Measurements from ENCODE around the gene WWOX. TPM values are rescaled to one million over a fixed set of nuclear protein-coding genes. Genes with fewer than 3 reads are reported as not detected.

WWOX gene
- total RNA-seq, 6 donors from 2014 or later, result 18.7 to 167 (median 31.0) TPM

DNA sequence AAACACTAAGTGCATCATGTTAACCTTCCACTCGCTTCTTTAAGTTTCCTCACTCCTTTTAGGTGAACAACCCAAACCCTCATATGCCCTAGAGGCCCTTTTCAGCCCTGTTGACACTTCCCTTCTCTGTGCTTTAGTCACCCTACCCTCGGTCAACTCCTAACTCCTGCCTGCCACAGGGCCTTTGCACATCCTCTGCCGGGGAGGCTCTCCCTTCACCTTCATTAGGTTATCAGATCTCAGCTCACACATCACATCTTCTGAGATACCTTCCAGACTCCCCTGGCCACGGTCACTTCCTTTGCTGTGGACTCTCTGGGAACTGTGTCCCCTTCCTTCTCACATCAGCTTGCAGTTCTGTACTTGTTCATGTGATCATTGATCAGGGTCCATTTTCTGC is 926.7 kb downstream of the WWOX start:
- no peaks in the 10 kb centered on the region for H3K36me3 ChIP-seq
- H3K27me3 ChIP-seq, result no peaks in the 10 kb centered on the region
- 94 to 99% methylated on average over 4 of the region's 4 CpGs for WGBS, 2 donors
- H3K9me3 ChIP-seq, result no peaks in the 10 kb centered on the region
- H3K4me1 ChIP-seq, result no peaks in the 10 kb centered on the region
- no peak overlapping the region for H3K27ac ChIP-seq
- no peak for DNase-seq
- TF ChIP-seq, protein P1, sequence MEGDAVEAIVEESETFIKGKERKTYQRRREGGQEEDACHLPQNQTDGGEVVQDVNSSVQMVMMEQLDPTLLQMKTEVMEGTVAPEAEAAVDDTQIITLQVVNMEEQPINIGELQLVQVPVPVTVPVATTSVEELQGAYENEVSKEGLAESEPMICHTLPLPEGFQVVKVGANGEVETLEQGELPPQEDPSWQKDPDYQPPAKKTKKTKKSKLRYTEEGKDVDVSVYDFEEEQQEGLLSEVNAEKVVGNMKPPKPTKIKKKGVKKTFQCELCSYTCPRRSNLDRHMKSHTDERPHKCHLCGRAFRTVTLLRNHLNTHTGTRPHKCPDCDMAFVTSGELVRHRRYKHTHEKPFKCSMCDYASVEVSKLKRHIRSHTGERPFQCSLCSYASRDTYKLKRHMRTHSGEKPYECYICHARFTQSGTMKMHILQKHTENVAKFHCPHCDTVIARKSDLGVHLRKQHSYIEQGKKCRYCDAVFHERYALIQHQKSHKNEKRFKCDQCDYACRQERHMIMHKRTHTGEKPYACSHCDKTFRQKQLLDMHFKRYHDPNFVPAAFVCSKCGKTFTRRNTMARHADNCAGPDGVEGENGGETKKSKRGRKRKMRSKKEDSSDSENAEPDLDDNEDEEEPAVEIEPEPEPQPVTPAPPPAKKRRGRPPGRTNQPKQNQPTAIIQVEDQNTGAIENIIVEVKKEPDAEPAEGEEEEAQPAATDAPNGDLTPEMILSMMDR (IDR thresholded peaks at IDR 0.05), result no peak
- no peak overlapping the region for H3K4me3 ChIP-seq
- no peak for ATAC-seq (ENCODE audit: low FRiP score in 2 of 2)

DNA sequence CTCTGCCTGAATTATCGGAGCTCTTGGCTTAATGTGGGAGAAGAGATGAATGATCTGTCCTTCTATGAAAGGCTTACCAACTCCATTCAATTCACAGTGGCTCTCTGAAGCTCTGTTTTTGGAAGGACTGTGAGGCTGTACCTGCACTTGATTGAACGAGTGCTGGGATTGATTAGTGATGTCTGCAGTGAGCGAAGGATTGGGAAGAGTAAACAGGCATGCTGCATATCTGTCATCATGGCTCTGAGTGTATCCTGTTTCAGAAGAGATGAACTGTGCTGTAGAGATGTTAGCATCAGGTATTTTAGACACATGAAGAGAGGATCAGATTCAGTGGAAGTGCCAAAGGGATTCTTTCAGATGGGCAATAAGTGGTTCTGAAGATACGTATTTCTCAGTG is 937.1 kb downstream of the WWOX start:
- no peaks in the 10 kb centered on the region for H3K36me3 ChIP-seq
- 94 to 100% methylated on average over 4 of the region's 4 CpGs for WGBS, 2 donors
- TF ChIP-seq, protein P1 (IDR thresholded peaks at IDR 0.05), result no peak
- no peak for TF ChIP-seq POLR2A (IDR thresholded peaks at IDR 0.05)
- no peak for TF ChIP-seq POLR2AphosphoS5 (IDR thresholded peaks at IDR 0.05)
- no peak for TF ChIP-seq EP300 (IDR thresholded peaks at IDR 0.05)

DNA sequence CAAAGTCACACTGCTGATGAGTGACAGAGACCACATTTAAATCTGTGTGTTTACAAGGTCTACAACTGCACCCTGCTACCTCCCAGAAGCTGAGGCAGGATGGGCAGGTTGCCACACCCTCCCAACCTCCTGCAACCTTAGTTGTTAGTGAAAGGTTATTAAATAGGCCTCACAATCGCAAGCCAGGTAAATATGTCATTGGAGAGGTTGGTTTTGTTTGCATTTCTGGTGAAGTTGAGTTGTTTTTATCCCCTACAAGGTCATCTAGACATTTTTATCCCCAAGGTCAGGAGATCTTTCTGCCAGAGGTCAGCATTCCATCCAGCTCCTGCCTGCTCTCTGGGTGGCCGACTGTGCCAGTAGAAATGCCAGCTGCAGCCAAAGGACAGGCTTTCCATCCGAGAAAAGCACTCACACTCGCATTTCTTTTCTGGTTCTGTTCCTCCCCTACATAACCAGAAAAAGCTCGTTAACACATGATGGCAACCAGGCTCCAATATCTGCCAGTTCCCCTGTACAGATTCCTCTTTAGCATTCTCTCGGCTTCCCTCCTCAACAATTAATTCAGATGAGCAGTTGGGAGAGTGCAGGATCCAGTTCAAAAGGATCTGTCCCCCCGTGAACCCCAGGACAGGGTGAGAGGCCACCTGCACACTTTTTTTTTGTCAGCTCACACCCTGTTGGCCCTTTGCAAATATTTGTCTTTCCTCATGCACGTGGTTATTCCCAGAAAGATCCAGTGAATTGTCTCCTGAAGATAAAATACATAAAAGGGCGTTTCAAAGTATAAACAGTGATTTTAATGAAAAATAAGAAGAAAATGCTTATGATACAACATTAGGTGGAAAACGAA is 938.3 kb downstream of the WWOX start:
- Histone ChIP-seq H3K4me3 (no peak overlapping the region), H3K27ac (no peak overlapping the region), H3K9me3 (no peaks in the 10 kb centered on the region), H3K36me3 (no peaks in the 10 kb centered on the region), H3K27me3 (no peaks in the 10 kb centered on the region), H3K4me1 (no peaks in the 10 kb centered on the region)
- DNase-seq, result no peak
- ATAC-seq (ENCODE audit: low FRiP score in 2 of 2), result no peak
- TF ChIP-seq POLR2AphosphoS5 (IDR thresholded peaks at IDR 0.05) (no peak), POLR2A (IDR thresholded peaks at IDR 0.05) (no peak), EP300 (IDR thresholded peaks at IDR 0.05) (no peak)
- TF ChIP-seq, protein P1 (IDR thresholded peaks at IDR 0.05), result no peak
- WGBS, 2 donors, result 64 to 68% methylated on average over 9 to 10 of the region's 10 CpGs

More for the DNA sequence above, 937.1 kb downstream of the WWOX start:
- Histone ChIP-seq H3K27ac (no peak overlapping the region), H3K9me3 (no peaks in the 10 kb centered on the region), H3K27me3 (no peaks in the 10 kb centered on the region), H3K4me1 (no peaks in the 10 kb centered on the region), H3K4me3 (no peak overlapping the region)
- ATAC-seq (ENCODE audit: low FRiP score in 2 of 2), result no peak
- no peak for DNase-seq

DNA sequence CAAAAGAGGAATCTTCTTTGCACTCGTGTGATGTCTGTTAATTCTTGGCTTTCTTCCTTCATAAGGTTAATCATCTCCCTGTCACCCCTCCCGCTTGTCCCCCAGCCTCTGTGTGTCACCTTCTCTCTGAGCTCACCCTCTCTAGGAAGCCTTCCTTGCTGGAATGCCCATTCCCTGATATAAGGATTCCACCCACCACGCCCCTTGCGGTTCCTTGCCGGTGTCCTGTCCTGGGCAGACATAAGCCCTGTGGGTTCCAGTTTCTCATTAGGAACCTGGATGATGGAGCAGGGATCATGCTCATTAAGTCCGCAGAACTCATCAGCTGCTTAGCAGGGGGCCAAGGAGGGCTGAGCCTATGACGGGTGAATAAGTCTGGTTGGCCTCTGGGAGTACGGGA is 941.8 kb downstream of the WWOX start:
- Histone ChIP-seq H3K27me3 (no peaks in the 10 kb centered on the region), H3K4me1 (no peaks in the 10 kb centered on the region), H3K36me3 (no peaks in the 10 kb centered on the region), H3K9me3 (no peaks in the 10 kb centered on the region), H3K27ac (no peak overlapping the region), H3K4me3 (no peak overlapping the region)
- WGBS, 2 donors, result 89 to 90% methylated on average over 8 of the region's 8 CpGs
- ATAC-seq (ENCODE audit: low FRiP score in 2 of 2), result no peak
- TF ChIP-seq, protein P1 (IDR thresholded peaks at IDR 0.05), result no peak
- TF ChIP-seq EP300 (IDR thresholded peaks at IDR 0.05) (no peak), POLR2A (IDR thresholded peaks at IDR 0.05) (no peak), POLR2AphosphoS5 (IDR thresholded peaks at IDR 0.05) (no peak)
- no peak for DNase-seq

DNA sequence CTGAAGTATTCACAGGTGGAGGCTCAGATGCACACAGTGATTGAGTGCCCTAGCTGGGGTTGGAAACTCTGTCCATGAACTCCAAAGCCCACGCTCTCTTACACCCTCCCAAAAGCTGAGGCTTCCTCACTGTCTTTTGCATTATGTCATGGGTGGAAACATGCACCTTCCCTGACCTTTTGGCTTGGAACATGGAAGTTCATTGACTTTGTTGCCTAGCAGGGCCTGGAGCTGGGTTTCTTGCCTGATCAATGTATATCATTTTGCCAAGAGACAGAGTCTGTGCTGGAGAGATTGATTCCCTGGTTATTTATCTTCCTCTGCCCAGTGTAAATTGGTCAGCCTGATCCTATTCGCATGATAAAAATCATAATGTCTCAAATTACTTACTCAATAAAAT is 942.7 kb downstream of the WWOX start:
- no peak overlapping the region for H3K27ac ChIP-seq
- TF ChIP-seq POLR2AphosphoS5 (IDR thresholded peaks at IDR 0.05), result no peak
- TF ChIP-seq, protein P1 (IDR thresholded peaks at IDR 0.05), result no peak
- H3K36me3 ChIP-seq, result no peaks in the 10 kb centered on the region
- ATAC-seq (ENCODE audit: low FRiP score in 2 of 2) (no peak), DNase-seq (no peak)
- H3K4me1 ChIP-seq, result no peaks in the 10 kb centered on the region
- no peaks in the 10 kb centered on the region for H3K27me3 ChIP-seq
- 97 to 100% methylated on average over 2 of the region's 2 CpGs for WGBS, 2 donors
- H3K4me3 ChIP-seq, result no peak overlapping the region
- H3K9me3 ChIP-seq, result no peaks in the 10 kb centered on the region
